HepG2 (cell line): Measurements from ENCODE around the gene FOXS1. TPM values are rescaled to one million over a fixed set of nuclear protein-coding genes. Genes with fewer than 3 reads are reported as not detected.

ENCODE experiments used
- CHCHD3 ChIP-seq: sonication (generic); formaldehyde crosslinking; IDR thresholded peaks from 2 replicates; pipeline ENCODE4 v1.8.0; 2022; ENCODE audit warnings: mild to moderate bottlenecking, missing genetic modification reagents, moderate library complexity
- GFI1 ChIP-seq: sonication (generic); formaldehyde crosslinking; IDR thresholded peaks from 2 replicates; pipeline ENCODE4 v1.5.0; 2020; ENCODE audit warnings: missing genetic modification reagents, mild to moderate bottlenecking, borderline replicate concordance
- HNF4G ChIP-seq, 2 experiments: sonication (generic) in 1 of 2; formaldehyde crosslinking in 1 of 2; IDR thresholded peaks; 2 replicates each; pipeline versions ENCODE4 v1.4.0 to v1.6.1; 2011 to 2020; ENCODE audit warnings: borderline replicate concordance in 2 of 2, low read depth in 2 of 2, mild to moderate bottlenecking in 2 of 2, low read length in 1 of 2, missing genetic modification reagents in 1 of 2, moderate library complexity in 1 of 2
- HNRNPLL ChIP-seq: fragments of 200-400 bp; formaldehyde crosslinking; IDR thresholded peaks from 2 replicates; pipeline ENCODE4 v1.6.1; 2017; ENCODE audit warnings: mild to moderate bottlenecking, low read depth, low read length; ENCODE audit not compliant: poor library complexity, severe bottlenecking
- KLF6 ChIP-seq: IDR thresholded peaks from 2 replicates; pipeline ENCODE4 v1.8.0; 2016; ENCODE audit warnings: missing biosample characterization, missing genetic modification reagents
- PHF20 ChIP-seq: sonication (generic); formaldehyde crosslinking; IDR thresholded peaks from 2 replicates; pipeline ENCODE4 v1.5.0; 2020; ENCODE audit warnings: mild to moderate bottlenecking, missing genetic modification reagents
- PRMT3 ChIP-seq: sonication (generic); formaldehyde crosslinking; IDR thresholded peaks from 2 replicates; pipeline ENCODE4 v1.8.1; 2022; ENCODE audit warnings: low read depth, mild to moderate bottlenecking, moderate library complexity, missing genetic modification reagents, borderline replicate concordance
- REXO4 ChIP-seq: sonication (generic); formaldehyde crosslinking; IDR thresholded peaks from 2 replicates; pipeline ENCODE4 v1.8.0; 2022; ENCODE audit warnings: missing genetic modification reagents, mild to moderate bottlenecking, borderline replicate concordance
- RXRB ChIP-seq: IDR thresholded peaks from 2 replicates; pipeline ENCODE4 v1.6.1; 2016; ENCODE audit warnings: borderline replicate concordance, missing genetic modification reagents, missing compliant biosample characterization
- SKI ChIP-seq: fragments of 450-650 bp; IDR thresholded peaks from one replicate; pipeline ENCODE4 v1.6.1; 2018; ENCODE audit warnings: mild to moderate bottlenecking; ENCODE audit not compliant: partially characterized antibody
- TEAD3 ChIP-seq: optimal IDR thresholded peaks from 2 replicates; pipeline ENCODE3; 2016; ENCODE audit warnings: borderline replicate concordance
- TOE1 ChIP-seq: sonication (generic); formaldehyde crosslinking; IDR thresholded peaks from 2 replicates; pipeline ENCODE4 v1.4.0; 2020; ENCODE audit warnings: mild to moderate bottlenecking, missing genetic modification reagents
- ZNF230 ChIP-seq: sonication (generic); formaldehyde crosslinking; IDR thresholded peaks from 2 replicates; pipeline ENCODE4 v1.4.0; 2020; ENCODE audit warnings: mild to moderate bottlenecking, missing genetic modification reagents
- ZNF326 ChIP-seq: sonication (generic); formaldehyde crosslinking; IDR thresholded peaks from 2 replicates; pipeline ENCODE4 v1.4.0; 2020; ENCODE audit warnings: missing genetic modification reagents, borderline replicate concordance
- ZNF431 ChIP-seq: sonication (generic); formaldehyde crosslinking; IDR thresholded peaks from 2 replicates; pipeline ENCODE4 v1.9.0; 2022; ENCODE audit warnings: missing genetic modification reagents, low read depth, mild to moderate bottlenecking, borderline replicate concordance
- ZNF44 ChIP-seq: sonication (generic); formaldehyde crosslinking; IDR thresholded peaks from 2 replicates; pipeline ENCODE4 v1.5.1; 2020; ENCODE audit warnings: mild to moderate bottlenecking, missing genetic modification reagents
- ZNF615 ChIP-seq: sonication (generic); formaldehyde crosslinking; IDR thresholded peaks from 2 replicates; pipeline ENCODE4 v1.5.0; 2020; ENCODE audit warnings: mild to moderate bottlenecking, missing genetic modification reagents, borderline replicate concordance
- polyA plus RNA-seq, 8 experiments: library from polyadenylated mRNA; depleted of rRNA in 3 of 8; stranded (reverse) in 7 of 8; unstranded in 1 of 8; fragments of >200 nt; fragmentation: Illumina TruSeq in 4 of 8; extraction: Trizol in 4 of 8; gene quantifications; 2 replicates each; pipeline versions ENCODE4 v1.2.1 to v1.2.3, GENCODE V29; 2011 to 2016; ENCODE audit warnings: low read depth in 4 of 8, missing spikeins in 1 of 8, mixed read lengths in 1 of 8; ENCODE audit not compliant: insufficient read depth in 1 of 8
- total RNA-seq, 5 experiments: library from RNA; depleted of rRNA; stranded (reverse); fragments of >200 nt; fragmentation: Illumina TruSeq; extraction: Trizol; gene quantifications; 2 replicates each; pipeline ENCODE4 v1.2.3, GENCODE V29; 2016; ENCODE audit warnings: low read depth in 1 of 5
- TF ChIP-seq, protein P1 (sequence below): sonication (generic); formaldehyde crosslinking; IDR thresholded peaks from 2 replicates; pipeline ENCODE4 v1.4.0; 2020; ENCODE audit warnings: mild to moderate bottlenecking, missing genetic modification reagents
- TF ChIP-seq, protein P2 (sequence below), 2 experiments: sonication (generic) in 1 of 2; formaldehyde crosslinking in 1 of 2; IDR thresholded peaks; 2 replicates each; pipeline versions ENCODE4 v1.6.1 to v1.9.0; 2014 to 2022; ENCODE audit warnings: antibody characterized with exemption in 1 of 2, borderline replicate concordance in 1 of 2, inconsistent platforms in 1 of 2, low read depth in 1 of 2, missing genetic modification reagents in 1 of 2
- TF ChIP-seq, protein P3 (sequence below): sonication (generic); formaldehyde crosslinking; IDR thresholded peaks from 2 replicates; pipeline ENCODE4 v1.5.0; 2020; ENCODE audit warnings: missing genetic modification reagents

Gene FOXS1
- total and polyA plus RNA-seq, 2 of the 13 experiments (the other 11 are each of a cell fraction or from before 2014, with no cell fraction given) = not detected

DNA sequence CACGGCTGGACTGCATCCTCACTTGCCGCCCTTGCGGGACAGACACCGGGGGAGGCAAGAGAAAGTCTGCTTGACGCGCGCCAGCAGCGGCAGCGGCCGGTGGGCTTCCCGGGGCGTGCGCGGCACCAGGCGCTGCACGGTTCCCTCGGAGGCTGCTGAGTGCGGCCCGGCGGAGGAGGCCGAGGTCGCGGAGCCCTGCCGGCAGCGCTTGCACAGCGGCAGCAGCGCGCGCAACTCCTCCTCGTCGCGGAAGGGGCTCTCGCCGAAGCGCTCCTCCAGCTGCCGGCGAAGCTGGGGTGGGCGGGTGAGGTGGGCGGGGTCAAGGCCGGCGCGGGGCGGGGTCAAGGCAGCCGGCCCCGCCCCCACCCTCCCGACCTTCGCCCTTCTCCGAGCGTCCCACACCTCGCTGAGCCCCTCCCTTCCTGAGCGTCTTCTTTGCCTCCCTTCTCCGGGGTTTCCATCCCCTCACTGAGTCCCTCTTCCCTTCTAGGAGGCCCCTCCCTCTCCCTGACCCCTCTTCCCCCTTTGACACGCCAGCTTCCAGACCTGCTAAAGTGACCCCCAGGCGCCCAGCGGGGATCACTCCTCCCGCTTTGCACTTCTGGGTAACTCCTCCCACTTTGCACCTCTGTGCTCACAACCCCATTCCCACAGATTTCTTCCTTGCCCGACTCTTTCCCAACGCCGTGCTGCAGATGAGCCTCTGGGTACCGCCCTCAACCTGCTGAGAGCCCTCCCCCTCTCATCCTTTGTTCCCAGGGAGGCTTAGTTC is 16.2 kb upstream of the FOXS1 start (continued):
- TF ChIP-seq, protein P1, sequence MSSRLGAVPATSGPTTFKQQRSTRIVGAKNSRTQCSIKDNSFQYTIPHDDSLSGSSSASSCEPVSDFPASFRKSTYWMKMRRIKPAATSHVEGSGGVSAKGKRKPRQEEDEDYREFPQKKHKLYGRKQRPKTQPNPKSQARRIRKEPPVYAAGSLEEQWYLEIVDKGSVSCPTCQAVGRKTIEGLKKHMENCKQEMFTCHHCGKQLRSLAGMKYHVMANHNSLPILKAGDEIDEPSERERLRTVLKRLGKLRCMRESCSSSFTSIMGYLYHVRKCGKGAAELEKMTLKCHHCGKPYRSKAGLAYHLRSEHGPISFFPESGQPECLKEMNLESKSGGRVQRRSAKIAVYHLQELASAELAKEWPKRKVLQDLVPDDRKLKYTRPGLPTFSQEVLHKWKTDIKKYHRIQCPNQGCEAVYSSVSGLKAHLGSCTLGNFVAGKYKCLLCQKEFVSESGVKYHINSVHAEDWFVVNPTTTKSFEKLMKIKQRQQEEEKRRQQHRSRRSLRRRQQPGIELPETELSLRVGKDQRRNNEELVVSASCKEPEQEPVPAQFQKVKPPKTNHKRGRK (CRISPR knock-in tag) = peak; percentile 82; the same call in 1 of the 2 replicates
- TF ChIP-seq ZNF44 (CRISPR knock-in tag) = no peak
- no peak for TF ChIP-seq REXO4 (CRISPR knock-in tag)
- 0 out of 2 replicates have a peak, but pooled peaks have one; percentile 62 for TF ChIP-seq PRMT3 (CRISPR knock-in tag)
- TF ChIP-seq GFI1 = peak; percentile 75; the same call in 1 of the 2 replicates
- peak; percentile 69; the same call in 1 of the 2 replicates for TF ChIP-seq HNF4G (IDR thresholded peaks at IDR 0.05; ENCODE audit: borderline replicate concordance, low read depth, low read length)
- no peak for TF ChIP-seq HNF4G (CRISPR knock-in tag; IDR thresholded peaks at IDR 0.05; ENCODE audit: borderline replicate concordance, low read depth)
- no peak for TF ChIP-seq PHF20 (CRISPR knock-in tag)
- TF ChIP-seq, protein P2, sequence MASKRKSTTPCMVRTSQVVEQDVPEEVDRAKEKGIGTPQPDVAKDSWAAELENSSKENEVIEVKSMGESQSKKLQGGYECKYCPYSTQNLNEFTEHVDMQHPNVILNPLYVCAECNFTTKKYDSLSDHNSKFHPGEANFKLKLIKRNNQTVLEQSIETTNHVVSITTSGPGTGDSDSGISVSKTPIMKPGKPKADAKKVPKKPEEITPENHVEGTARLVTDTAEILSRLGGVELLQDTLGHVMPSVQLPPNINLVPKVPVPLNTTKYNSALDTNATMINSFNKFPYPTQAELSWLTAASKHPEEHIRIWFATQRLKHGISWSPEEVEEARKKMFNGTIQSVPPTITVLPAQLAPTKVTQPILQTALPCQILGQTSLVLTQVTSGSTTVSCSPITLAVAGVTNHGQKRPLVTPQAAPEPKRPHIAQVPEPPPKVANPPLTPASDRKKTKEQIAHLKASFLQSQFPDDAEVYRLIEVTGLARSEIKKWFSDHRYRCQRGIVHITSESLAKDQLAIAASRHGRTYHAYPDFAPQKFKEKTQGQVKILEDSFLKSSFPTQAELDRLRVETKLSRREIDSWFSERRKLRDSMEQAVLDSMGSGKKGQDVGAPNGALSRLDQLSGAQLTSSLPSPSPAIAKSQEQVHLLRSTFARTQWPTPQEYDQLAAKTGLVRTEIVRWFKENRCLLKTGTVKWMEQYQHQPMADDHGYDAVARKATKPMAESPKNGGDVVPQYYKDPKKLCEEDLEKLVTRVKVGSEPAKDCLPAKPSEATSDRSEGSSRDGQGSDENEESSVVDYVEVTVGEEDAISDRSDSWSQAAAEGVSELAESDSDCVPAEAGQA (IDR thresholded peaks at IDR 0.05; ENCODE audit: low read depth) = no peak
- TF ChIP-seq, protein P2 (CRISPR knock-in tag; IDR thresholded peaks at IDR 0.05; ENCODE audit: borderline replicate concordance) = no peak
- peak; percentile 31 for TF ChIP-seq TEAD3 (CRISPR knock-in tag)
- no peak for TF ChIP-seq SKI
- TF ChIP-seq HNRNPLL = peak; percentile 65
- TF ChIP-seq, protein P3, sequence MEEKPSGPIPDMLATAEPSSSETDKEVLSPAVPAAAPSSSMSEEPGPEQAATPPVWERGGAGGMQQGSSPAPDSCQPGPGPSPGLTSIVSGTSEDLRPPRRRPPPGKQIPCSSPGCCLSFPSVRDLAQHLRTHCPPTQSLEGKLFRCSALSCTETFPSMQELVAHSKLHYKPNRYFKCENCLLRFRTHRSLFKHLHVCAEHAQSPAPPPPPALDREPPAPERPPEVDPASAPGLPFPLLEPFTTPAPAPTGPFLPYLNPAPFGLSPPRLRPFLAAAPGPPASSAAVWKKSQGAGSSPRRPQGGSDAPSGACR (CRISPR knock-in tag) = no peak
- TF ChIP-seq RXRB = peak; percentile 28; the same call in 1 of the 2 replicates
- no peak for TF ChIP-seq ZNF431 (CRISPR knock-in tag)
- TF ChIP-seq ZNF615 = 0 out of 2 replicates have a peak, but pooled peaks have one; percentile 33
- no peak for TF ChIP-seq TOE1 (CRISPR knock-in tag)
- no peak for TF ChIP-seq CHCHD3 (CRISPR knock-in tag)
- TF ChIP-seq ZNF326 (CRISPR knock-in tag) = no peak
- 0 out of 2 replicates have a peak, but pooled peaks have one; percentile 20 for TF ChIP-seq ZNF230 (CRISPR knock-in tag)
- TF ChIP-seq KLF6 (CRISPR knock-in tag) = no peak
